ENCODE results near the gene ISX. TPM values are rescaled to one million over a fixed set of nuclear protein-coding genes. Genes with fewer than 3 reads are reported as not detected.
"Not testable (repeated sequence)": the region's sequence is repeated elsewhere in the genome, so short reads cannot be mapped to it uniquely, and the experiment has no call there.

The ISX gene
- total RNA-seq, 1 donor from 2014 or later, result not detected

DNA sequence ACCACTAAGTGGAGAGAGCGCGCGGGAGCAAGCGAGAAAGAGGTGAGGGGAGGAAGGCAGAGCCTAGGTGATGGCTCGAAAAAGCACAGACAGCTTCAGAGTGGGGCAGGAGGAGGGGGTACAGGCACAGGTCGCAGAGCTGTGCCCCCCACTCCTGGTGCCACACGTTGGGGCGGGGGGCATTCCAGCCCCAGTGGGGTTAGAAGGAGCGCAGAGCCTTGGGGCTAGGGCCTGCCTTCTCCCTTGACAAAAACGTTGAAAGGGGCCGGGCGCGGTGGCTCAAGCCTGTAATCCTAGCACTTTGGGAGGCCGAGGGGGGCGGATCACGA, 41.6 kb upstream of the ISX start:
- no peak for TF ChIP-seq CTCF (conservative IDR thresholded peaks at IDR 0.05; ENCODE audit: low read depth, low read length)
- H3K4me3 ChIP-seq (ENCODE audit: low read depth, low read length), result no peak overlapping the region
- DNase-seq (ENCODE audit: low read depth), result no peak

DNA sequence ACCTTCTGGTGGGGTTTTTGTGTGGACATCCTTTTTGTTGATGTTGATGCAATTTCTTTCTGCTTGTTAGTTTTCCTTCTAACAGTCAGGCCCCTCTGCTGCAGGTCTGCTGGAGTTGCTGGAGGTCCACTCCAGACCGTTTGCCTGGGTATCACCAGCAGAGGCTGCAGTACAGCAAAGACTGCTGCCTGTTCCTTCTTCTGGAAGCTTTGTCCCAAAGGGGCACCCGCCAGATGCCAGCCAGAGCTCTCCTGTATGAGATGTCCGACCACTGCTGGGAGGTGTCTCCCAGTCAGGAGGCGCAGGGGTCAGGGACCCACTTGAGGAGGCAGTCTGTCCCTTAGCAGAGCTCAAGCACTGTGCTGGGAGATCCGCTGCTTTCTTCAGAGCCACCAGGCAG, 35.8 kb upstream of the ISX start:
- DNase-seq (ENCODE audit: low read depth); H3K4me3 ChIP-seq (ENCODE audit: low read depth, low read length): not testable (repeated sequence)

DNA sequence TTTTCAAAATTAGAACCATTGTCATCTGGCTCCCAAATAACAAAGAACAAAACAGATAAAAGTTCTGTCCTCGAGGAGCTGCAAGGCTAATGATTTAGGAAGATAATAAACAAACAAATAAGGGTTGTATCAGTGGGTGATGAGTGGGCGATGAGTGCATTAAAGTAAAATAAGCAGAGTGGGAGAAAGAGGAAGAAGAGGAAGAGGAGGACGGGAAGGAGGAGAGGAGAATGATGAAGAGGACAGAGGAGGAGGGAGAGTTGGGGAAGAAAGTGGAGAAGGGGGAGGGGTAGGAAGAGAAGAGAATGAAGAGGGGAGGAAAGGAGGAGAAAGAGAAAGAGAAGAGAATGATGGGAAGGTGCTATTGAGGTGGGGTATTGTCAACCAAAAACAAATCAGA, 33.4 kb upstream of the ISX start:
- no peak overlapping the region for H3K4me3 ChIP-seq (ENCODE audit: low read depth, low read length)
- TF ChIP-seq CTCF (conservative IDR thresholded peaks at IDR 0.05; ENCODE audit: low read depth, low read length), result no peak
- no peak for DNase-seq (ENCODE audit: low read depth)

GRCh38 chr22:35033635-35034296, 32.2 kb upstream of the ISX start:
- no peak for DNase-seq (ENCODE audit: low read depth)
- H3K4me3 ChIP-seq (ENCODE audit: low read depth, low read length), result no peak overlapping the region
- no peak for TF ChIP-seq CTCF (conservative IDR thresholded peaks at IDR 0.05; ENCODE audit: low read depth, low read length)

DNA sequence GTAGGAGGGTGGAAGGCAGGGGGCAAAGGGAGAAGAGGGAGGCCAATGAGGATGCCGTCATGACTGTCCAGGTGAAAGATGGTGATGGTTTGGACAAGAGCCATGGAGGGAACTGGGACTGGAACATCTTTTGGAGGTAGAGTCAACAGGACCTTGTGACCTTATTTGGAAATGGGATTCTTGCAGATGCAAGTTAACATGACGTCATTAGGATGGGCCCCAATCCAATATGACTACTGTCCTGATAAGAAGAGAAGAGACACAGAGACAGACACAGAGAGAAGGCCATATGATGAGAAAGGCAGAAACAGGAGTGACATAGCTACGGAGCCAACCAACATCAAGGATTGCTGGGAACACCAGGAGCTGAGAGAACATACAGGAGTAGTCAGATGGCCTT, 31.0 kb upstream of the ISX start:
- no peak for DNase-seq (ENCODE audit: low read depth)
- no peak for TF ChIP-seq CTCF (conservative IDR thresholded peaks at IDR 0.05; ENCODE audit: low read depth, low read length)
- H3K4me3 ChIP-seq (ENCODE audit: low read depth, low read length), result no peak overlapping the region

DNA sequence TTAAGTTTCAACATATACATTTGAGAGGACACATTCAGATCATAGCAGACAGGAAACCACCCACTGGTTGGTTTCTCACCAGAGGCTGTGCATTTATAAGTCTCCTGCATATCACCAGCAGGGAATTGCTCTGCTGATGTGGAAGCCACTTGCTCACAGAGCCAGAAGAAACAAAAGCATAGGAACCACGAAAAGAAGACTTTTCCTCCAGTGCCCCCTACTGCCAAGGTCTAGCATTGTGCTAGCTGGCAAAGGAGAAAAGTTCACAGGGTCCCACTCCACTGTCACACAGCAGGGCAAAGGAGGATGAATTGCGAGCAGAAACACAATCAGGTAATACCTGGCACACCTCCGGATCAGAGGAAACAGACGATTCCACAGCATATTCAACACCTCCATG, 28.9 kb upstream of the ISX start:
- H3K4me3 ChIP-seq (ENCODE audit: low read depth, low read length), result no peak overlapping the region
- TF ChIP-seq CTCF (conservative IDR thresholded peaks at IDR 0.05; ENCODE audit: low read depth, low read length), result peak; percentile 44
- DNase-seq (ENCODE audit: low read depth), result no peak

DNA sequence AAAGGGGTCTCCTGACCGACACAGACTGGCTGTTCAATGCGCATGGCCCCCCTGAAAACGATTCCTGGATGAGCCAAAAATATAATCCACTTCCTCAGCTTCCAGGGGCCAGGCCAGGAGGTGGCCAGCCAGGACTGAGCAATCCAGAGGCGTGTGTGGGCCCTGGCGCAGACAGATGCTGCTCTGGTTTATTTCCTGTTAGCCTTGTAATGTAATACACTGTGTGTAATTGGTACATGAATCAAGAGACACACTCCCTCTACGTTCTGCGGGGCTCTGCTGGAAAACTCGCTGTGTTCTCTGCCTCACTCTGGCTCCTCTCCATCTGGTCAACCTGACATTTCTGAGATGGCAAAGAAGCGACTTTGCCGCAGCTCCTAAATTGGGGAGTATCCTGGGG, 26.3 kb upstream of the ISX start:
- TF ChIP-seq CTCF (conservative IDR thresholded peaks at IDR 0.05; ENCODE audit: low read depth, low read length), result no peak
- no peak overlapping the region for H3K4me3 ChIP-seq (ENCODE audit: low read depth, low read length)
- no peak for DNase-seq (ENCODE audit: low read depth)

Measured in epithelial cell of proximal tubule (primary cell).